Lung (tissue), 12 donors: ENCODE results near the gene FAM184B. TPM values are rescaled to one million over a fixed set of nuclear protein-coding genes. Genes with fewer than 3 reads are reported as not detected.

Experiments
- ATAC-seq: fragments of 200-7000 bp; cut with Tn5 transposase; one replicate; pipeline ENCODE4 v1.9.1; 2020; ENCODE audit warnings: moderate number of reproducible peaks; ENCODE audit not compliant: insufficient read depth, low FRiP score
- DNase-seq, 3 donors: peaks; one replicate each; pipeline ENCODE4 v3.0.0-alpha.2; 2013 to 2017
- H3K27ac ChIP-seq, 2 donors: one replicate each; pipeline ENCODE4 v1.5.1; 2013; ENCODE audit warnings: mild to moderate bottlenecking in 2 of 2, moderate library complexity in 2 of 2, control low read depth in 1 of 2, inconsistent platforms in 1 of 2, low read depth in 1 of 2, low read length in 1 of 2
- H3K27me3 ChIP-seq, 3 donors: one replicate each; pipeline ENCODE4 v1.5.1; 2013; ENCODE audit warnings: low read length in 2 of 3; ENCODE audit not compliant: control insufficient read depth in 3 of 3, insufficient read depth in 3 of 3
- H3K36me3 ChIP-seq, 4 donors: one replicate each; pipeline ENCODE4 v1.5.1; 2013; ENCODE audit warnings: low read length in 4 of 4, mild to moderate bottlenecking in 1 of 4, moderate library complexity in 1 of 4; ENCODE audit not compliant: control insufficient read depth in 4 of 4, insufficient read depth in 4 of 4
- H3K4me1 ChIP-seq, 5 donors: one replicate each; pipeline ENCODE4 v1.5.1; 2013; ENCODE audit warnings: low read length in 5 of 5, mild to moderate bottlenecking in 2 of 5, moderate library complexity in 1 of 5; ENCODE audit not compliant: control insufficient read depth in 5 of 5, insufficient read depth in 5 of 5
- H3K4me3 ChIP-seq: one replicate; pipeline ENCODE4 v1.5.1; 2013; ENCODE audit warnings: mild to moderate bottlenecking, control low read depth, moderate library complexity
- H3K9ac ChIP-seq, 2 donors: one replicate each; pipeline ENCODE4 v1.5.1; 2013; ENCODE audit warnings: low read length in 2 of 2, control low read depth in 1 of 2; ENCODE audit not compliant: insufficient read depth in 1 of 2
- H3K9me3 ChIP-seq, 4 donors: one replicate each; pipeline ENCODE4 v1.5.1; 2013; ENCODE audit warnings: low read length in 3 of 4, mild to moderate bottlenecking in 1 of 4, moderate library complexity in 1 of 4; ENCODE audit not compliant: control insufficient read depth in 4 of 4, insufficient read depth in 3 of 4
- CTCF ChIP-seq: IDR thresholded peaks from 2 replicates; pipeline ENCODE4 v1.5.1; 2012; ENCODE audit warnings: mild to moderate bottlenecking; ENCODE audit errors: control extremely low read depth, extremely low read depth
- WGBS, 2 donors: extraction: QIAGEN DNeasy Blood & Tissue Kit; methylation state at CpG; one replicate each; pipeline ENCODE4 v1.1.7; 2013; 5-methylcytosine and 5-hydroxymethylcytosine counted together
- polyA plus RNA-seq, 2 donors: library from polyadenylated mRNA; stranded (reverse); fragments of 200-250 nt; gene quantifications; one replicate each; pipeline ENCODE4 v1.2.1, GENCODE V29; 2013
- total RNA-seq, 2 donors: library from RNA; depleted of rRNA in 1 of 2; stranded (reverse); fragments of >200 nt in 1 of 2; gene quantifications; one replicate each; pipeline ENCODE4 v1.2.1, GENCODE V29; 2014 to 2021
- donor health status: control.
- donor health status: control.
- donor health status: Bipolar disorder and iron deficiency.
- donor health status: healthy.
- donor health status: DM: yes; HTN: yes; CAD: no.

FAM184B gene
- total and polyA plus RNA-seq, 4 donors: 0.06 to 0.18 (median 0.09) TPM

DNA sequence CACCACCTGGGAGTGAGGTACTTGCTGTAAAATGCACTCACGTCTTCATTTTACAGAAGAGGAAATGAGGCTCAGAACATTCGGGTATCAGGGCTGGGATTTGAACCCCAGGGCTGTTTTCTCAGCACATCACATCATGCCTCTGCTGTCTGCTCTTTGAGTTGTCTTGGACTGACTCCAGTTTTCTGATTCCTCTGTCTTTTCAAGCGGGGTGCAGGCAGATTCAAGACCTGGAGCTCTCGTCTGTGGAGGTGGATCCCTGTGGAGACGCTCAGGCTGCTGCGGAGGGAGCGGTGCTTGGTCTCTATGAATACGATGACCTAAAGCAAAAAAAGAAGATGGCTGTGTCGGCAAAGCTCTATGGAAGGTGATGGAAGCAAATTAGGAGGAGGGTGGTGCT lies 198.1 kb downstream of the FAM184B start:
- 85 to 90% methylated on average over 9 of the region's 9 CpGs for WGBS, 2 donors
- Histone ChIP-seq H3K9me3 (no peaks in the 10 kb centered on the region), H3K27ac (no peak overlapping the region), H3K36me3 (peaks cover 24 to 36% (median 30%) of the 10 kb centered on the region in 4 donors), H3K9ac (no peak overlapping the region), H3K27me3 (no peaks in the 10 kb centered on the region), H3K4me3 (no peak overlapping the region), H3K4me1 (peaks cover 4 to 8% (median 6%) of the 10 kb centered on the region in 5 donors)
- TF ChIP-seq CTCF: no peak
- DNase-seq: no peak
- no peak for ATAC-seq

GRCh38 chr4:17580969-17581368 lies 200.5 kb downstream of the FAM184B start:
- WGBS, 2 donors: 69 to 72% methylated on average over 7 of the region's 7 CpGs
- Histone ChIP-seq H3K9ac (no peak overlapping the region), H3K9me3 (no peaks in the 10 kb centered on the region), H3K36me3 (peaks cover 24 to 28% (median 26%) of the 10 kb centered on the region in 4 donors), H3K4me3 (no peak overlapping the region), H3K27ac (no peak overlapping the region), H3K4me1 (peaks cover 6 to 19% (median 8%) of the 10 kb centered on the region in 5 donors), H3K27me3 (no peaks in the 10 kb centered on the region)
- no peak for TF ChIP-seq CTCF
- ATAC-seq: no peak
- DNase-seq: no peak

Other genes starting within 250 kb of the FAM184B start
- 100 to 1,000 TPM in 1 of 2 donors, 10 to 100 TPM in 1; 98.8 to 110 TPM for gene LAP3, start 204.4 kb downstream of the FAM184B start, total RNA-seq
- gene LAP3, start 204.4 kb downstream of the FAM184B start, polyA plus RNA-seq: 100 to 1,000 TPM in 1 of 2 donors, 10 to 100 TPM in 1; 30.7 to 185 TPM
- gene MED28, start 167.0 kb downstream of the FAM184B start, total RNA-seq: 10 to 100 TPM; 44.5 to 45.9 TPM
- gene MED28, start 167.0 kb downstream of the FAM184B start, polyA plus RNA-seq: 10 to 100 TPM; 10.8 to 21.6 TPM
- 10 to 100 TPM; 24.3 to 37.9 TPM for gene DCAF16, start 29.1 kb upstream of the FAM184B start, total RNA-seq
- gene DCAF16, start 29.1 kb upstream of the FAM184B start, polyA plus RNA-seq: 10 to 100 TPM in 1 of 2 donors, 1 to 10 TPM in 1; 7.1 to 10.4 TPM
- 1 to 10 TPM in 1 of 2 donors, under 1 TPM in 1; 0.77 to 6.0 TPM for gene NCAPG, start 29.4 kb upstream of the FAM184B start, total RNA-seq
- gene NCAPG, start 29.4 kb upstream of the FAM184B start, polyA plus RNA-seq: 1 to 10 TPM in 1 of 2 donors, under 1 TPM in 1; 0.73 to 1.6 TPM
- 10 to 100 TPM; 10.7 to 29.0 TPM for gene LCORL, start 240.1 kb upstream of the FAM184B start, total RNA-seq
- gene LCORL, start 240.1 kb upstream of the FAM184B start, polyA plus RNA-seq: 1 to 10 TPM; 2.8 to 3.2 TPM